Measurements from ENCODE around the gene HBA2.
"Not testable (repeated sequence)": the region's sequence is repeated elsewhere in the genome, so short reads cannot be mapped to it uniquely, and the experiment has no call there.

Gene HBA2

GRCh38 chr16:204046-204445 is 31.4 kb downstream of the HBA2 start:
- DNase-seq, result not testable (repeated sequence)

GRCh38 chr16:209359-209758 is 36.7 kb downstream of the HBA2 start:
- DNase-seq, result not testable (repeated sequence)

- DNase-seq, result not testable (repeated sequence)
Observed at GRCh38 chr16:211631-212180, 39.0 kb downstream of the HBA2 start.

GRCh38 chr16:212999-213398 is 40.3 kb downstream of the HBA2 start:
- no peak for DNase-seq

GRCh38 chr16:220021-220420 is 47.3 kb downstream of the HBA2 start:
- no peak for DNase-seq
